Skeletal muscle satellite cell (primary cell): Measurements from ENCODE around the gene C1orf232.

Source experiments
- H3K27me3 ChIP-seq: 2 replicates; pipeline ENCODE4 v1.7.0; 2013; ENCODE audit warnings: low read length; ENCODE audit not compliant: control insufficient read depth, insufficient read depth
- H3K36me3 ChIP-seq: 2 replicates; pipeline ENCODE4 v1.7.0; 2013; ENCODE audit warnings: mild to moderate bottlenecking, control low read depth, low read length; ENCODE audit not compliant: insufficient read depth
- H3K4me1 ChIP-seq: 2 replicates; pipeline ENCODE4 v1.7.0; 2013; ENCODE audit warnings: low read length; ENCODE audit not compliant: control insufficient read depth, insufficient read depth
- H3K4me2 ChIP-seq: 2 replicates; pipeline ENCODE4 v1.7.0; 2013; ENCODE audit warnings: mild to moderate bottlenecking, low read length
- H3K4me3 ChIP-seq: 2 replicates; pipeline ENCODE4 v1.7.0; 2013; ENCODE audit warnings: low read length
- H3K9ac ChIP-seq: 2 replicates; pipeline ENCODE4 v1.7.0; 2013; ENCODE audit warnings: mild to moderate bottlenecking, low read depth, low read length, moderate library complexity
- H3K9me3 ChIP-seq: replicated peaks from 2 replicates; pipeline ENCODE4 v1.7.0; 2013; ENCODE audit warnings: mild to moderate bottlenecking, control low read depth, low read length

Gene C1orf232

DNA sequence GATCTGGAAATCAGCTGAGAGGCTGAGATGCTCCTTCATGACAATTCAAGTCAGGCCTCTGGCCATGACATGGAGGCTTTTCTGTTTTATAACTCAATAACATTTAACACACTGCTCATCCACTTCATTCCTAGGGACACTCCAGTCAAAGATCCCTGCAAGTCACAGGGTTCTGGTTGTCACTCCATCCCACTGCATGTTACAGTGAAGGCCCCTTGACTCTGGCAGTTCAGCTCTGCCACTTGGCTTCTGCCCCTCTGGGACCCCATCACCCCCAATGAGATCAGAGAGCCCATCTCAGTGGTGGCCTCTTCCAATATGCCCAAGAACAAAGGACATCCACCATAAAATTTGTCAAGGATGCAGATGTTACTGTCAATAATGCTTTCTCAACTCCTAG, 19.9 kb downstream of the C1orf232 start:
- no peaks in the 10 kb centered on the region for H3K9me3 ChIP-seq
- no peak overlapping the region for H3K4me3 ChIP-seq
- H3K4me2 ChIP-seq = no peak overlapping the region
- H3K4me1 ChIP-seq = no peaks in the 10 kb centered on the region
- H3K9ac ChIP-seq = no peak overlapping the region
- peaks cover 39% of the 10 kb centered on the region for H3K27me3 ChIP-seq
- H3K36me3 ChIP-seq = no peaks in the 10 kb centered on the region

DNA sequence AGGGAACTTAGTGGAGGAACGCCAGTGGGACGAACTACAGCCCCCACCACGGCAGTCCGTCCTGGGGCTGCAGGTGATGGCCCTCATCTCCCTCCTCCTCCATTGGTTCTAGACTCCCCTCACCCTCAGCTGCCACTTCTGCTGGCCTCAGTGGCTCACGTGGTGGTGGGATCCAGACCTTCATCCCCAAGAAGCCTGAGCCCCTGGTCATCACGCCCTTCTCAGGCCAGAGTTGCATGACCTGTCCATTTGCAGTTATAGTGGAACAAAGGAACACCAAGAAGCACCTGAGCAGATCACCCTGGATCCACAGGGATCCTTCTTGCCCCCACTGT, 22.8 kb downstream of the C1orf232 start:
- Histone ChIP-seq H3K4me1 (no peaks in the 10 kb centered on the region), H3K36me3 (no peaks in the 10 kb centered on the region), H3K4me2 (no peak overlapping the region), H3K27me3 (peaks cover 30% of the 10 kb centered on the region), H3K4me3 (no peak overlapping the region), H3K9ac (no peak overlapping the region), H3K9me3 (no peaks in the 10 kb centered on the region)

DNA sequence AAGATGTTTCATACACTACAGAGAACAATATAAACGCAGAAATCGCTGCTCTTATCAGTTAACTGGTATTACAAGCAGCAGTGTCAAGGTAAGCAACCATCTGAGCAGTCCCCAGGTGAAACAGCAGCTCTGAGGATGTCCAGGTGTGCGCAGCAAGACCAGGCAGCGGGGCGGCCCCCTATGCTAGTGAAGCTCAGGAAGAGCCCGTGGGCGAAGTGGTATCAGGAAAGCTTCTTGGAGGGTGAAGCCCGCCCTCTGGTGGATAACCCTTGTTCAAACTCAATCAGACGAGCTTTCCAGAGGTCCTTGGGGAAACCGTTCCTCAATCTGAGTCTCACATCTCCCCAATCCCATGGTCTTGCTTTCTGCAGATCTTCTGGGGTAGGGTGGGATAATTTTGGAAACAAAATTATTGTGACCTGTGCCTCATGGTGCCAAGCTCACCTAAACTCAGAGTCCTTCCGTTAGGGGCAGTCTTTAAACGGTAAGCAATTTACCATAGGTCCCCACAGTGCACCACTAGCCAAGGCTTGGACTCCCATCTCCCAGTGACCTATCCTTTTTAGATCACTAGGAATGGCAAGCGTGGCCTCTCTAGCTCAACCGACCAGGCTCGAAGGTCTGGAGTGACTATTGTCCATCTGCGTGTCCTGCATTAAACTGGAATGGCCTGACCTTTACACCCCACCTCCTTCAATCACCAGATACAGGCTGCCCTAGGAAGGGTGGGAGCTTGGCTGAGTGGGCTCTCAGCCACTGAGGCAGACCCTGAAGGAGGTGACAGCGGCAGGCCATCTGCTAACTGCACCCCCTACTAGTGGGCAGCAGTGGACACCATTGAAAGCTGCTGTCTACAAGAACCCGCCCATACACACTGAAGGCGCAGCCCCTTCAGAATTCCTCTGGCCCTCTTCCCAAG, 23.5 kb downstream of the C1orf232 start:
- H3K9ac ChIP-seq = no peak overlapping the region
- no peak overlapping the region for H3K4me3 ChIP-seq
- H3K9me3 ChIP-seq = no peaks in the 10 kb centered on the region
- H3K4me1 ChIP-seq = no peaks in the 10 kb centered on the region
- H3K27me3 ChIP-seq = peaks cover 26% of the 10 kb centered on the region
- H3K36me3 ChIP-seq = no peaks in the 10 kb centered on the region
- H3K4me2 ChIP-seq = no peak overlapping the region

DNA sequence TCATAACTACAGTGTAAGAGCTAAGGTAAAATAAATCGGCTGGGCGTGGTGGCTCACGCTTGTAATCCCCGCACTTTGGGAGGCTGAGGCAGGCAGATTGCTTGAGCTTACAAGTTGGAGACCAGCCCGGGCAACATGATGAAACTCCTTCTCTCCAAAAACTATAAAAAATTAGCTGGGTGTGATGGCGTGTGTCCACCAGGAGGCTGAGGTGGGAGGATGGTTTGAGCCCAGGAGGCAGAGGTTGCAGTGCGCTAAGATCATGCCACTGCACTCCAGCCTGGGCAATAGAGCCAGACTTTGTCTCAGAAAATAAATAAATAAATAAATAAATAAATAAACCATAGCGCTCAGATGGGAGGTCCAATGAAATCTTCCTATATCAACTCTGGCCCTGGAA, 26.6 kb downstream of the C1orf232 start:
- Histone ChIP-seq H3K4me1 (no peaks in the 10 kb centered on the region), H3K9me3 (no peaks in the 10 kb centered on the region), H3K4me3 (no peak overlapping the region), H3K9ac (no peak overlapping the region), H3K4me2 (no peak overlapping the region), H3K27me3 (peaks cover 11% of the 10 kb centered on the region), H3K36me3 (no peaks in the 10 kb centered on the region)

DNA sequence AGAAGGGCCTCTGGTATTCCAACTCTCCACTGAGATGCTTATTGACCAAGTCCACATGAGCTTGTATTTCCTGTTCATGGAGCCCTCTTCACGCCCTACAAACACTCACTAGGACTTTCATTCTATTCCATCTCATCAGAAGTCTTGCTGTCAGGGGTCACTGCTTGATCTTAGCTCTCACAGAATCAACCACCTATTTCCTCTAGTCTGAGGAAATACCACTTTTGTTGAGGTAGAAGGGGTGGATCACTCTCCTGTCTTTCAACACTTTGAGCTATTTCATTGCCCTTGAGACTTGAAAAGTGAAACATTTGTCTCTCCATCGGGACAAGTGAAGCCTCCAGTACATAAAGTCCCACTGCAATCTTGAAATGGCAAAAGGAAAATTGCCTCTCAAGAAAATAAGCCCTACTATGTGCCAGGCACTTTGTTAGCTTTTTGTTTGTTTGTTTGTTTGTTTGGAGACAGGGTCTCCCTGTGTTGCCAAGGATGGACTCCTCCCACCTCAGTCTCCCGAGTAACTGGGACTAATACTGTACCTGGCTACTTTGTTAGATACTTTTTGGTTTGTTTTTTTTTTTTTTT, 29.7 kb downstream of the C1orf232 start:
- H3K4me2 ChIP-seq = no peak overlapping the region
- no peak overlapping the region for H3K4me3 ChIP-seq
- no peak overlapping the region for H3K9ac ChIP-seq
- no peaks in the 10 kb centered on the region for H3K36me3 ChIP-seq
- peaks cover 11% of the 10 kb centered on the region for H3K27me3 ChIP-seq
- no peaks in the 10 kb centered on the region for H3K9me3 ChIP-seq
- no peaks in the 10 kb centered on the region for H3K4me1 ChIP-seq

DNA sequence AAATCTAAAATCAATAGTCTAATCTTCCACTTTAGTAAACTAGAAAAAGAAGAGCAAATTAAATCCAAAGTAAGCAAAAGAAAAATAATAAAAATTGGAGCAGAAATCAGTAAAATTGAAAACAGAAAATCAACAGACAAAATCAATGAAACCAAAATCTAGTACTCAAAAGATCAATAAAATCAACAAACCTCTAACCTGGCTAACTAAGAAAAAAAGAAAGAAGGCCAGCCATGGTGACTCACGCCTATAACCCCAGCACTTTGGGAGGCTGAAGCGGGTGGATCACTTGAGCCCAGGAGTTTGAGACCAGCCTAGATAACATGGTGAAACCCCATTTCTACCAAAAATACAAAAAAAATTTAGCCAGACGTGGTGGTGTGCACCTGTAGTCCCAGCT, 34.3 kb downstream of the C1orf232 start:
- H3K27me3 ChIP-seq = peaks cover 17% of the 10 kb centered on the region
- no peaks in the 10 kb centered on the region for H3K4me1 ChIP-seq
- H3K4me3 ChIP-seq = no peak overlapping the region
- no peak overlapping the region for H3K9ac ChIP-seq
- H3K9me3 ChIP-seq = no peaks in the 10 kb centered on the region
- H3K36me3 ChIP-seq = no peaks in the 10 kb centered on the region
- no peak overlapping the region for H3K4me2 ChIP-seq

DNA sequence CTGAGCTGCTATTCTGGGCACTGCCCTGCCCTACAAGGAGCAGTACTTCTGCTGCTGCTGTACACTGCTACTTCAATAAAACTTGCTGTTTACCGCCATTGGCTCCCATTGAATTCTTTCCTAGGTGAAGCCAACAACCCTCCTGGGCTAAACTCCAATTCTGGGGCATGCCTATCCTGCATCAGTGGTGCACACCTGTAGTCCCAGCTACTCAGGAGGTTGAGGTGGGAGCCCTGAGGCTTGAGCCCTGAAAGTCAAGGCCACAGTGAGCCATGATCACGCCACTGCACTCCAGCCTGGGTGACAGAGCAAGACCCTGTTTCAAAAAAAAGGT, 36.0 kb downstream of the C1orf232 start:
- Histone ChIP-seq H3K27me3 (peaks cover 22% of the 10 kb centered on the region), H3K4me2 (no peak overlapping the region), H3K9ac (no peak overlapping the region), H3K4me3 (no peak overlapping the region), H3K9me3 (no peaks in the 10 kb centered on the region), H3K4me1 (no peaks in the 10 kb centered on the region), H3K36me3 (no peaks in the 10 kb centered on the region)

DNA sequence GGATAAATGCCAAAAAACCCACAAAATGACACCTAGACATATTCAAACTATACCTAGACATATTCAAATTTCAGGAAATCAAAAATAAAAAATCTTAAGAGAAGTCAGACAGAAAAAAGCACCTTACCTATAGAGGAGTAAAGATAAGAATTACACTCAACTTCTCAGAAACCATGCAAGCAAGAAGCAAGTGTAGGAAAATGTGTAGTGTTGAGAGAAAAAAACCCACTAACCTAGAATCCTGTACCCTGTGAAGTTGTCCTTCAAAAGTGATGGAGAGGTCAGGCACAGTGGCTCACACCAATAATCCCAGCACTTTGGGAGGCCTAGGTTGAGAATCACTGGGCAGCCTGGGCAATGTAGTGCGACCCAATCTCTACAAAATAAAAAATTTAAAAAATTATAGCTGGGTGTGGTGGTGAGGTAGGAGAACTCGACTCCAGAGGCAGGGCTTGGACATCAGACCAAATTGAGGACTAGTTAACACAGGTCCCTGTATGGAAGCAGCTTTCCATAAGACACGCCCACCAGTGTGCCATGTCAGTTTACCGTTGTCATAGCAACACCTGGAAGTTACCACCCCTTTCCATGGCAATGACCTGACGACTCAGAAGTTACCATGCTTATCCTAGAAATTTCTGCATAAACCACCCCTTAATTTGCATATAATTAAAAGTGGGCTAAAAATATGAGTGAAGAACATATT, 36.5 kb downstream of the C1orf232 start:
- no peaks in the 10 kb centered on the region for H3K36me3 ChIP-seq
- no peak overlapping the region for H3K9ac ChIP-seq
- no peaks in the 10 kb centered on the region for H3K4me1 ChIP-seq
- no peak overlapping the region for H3K4me2 ChIP-seq
- no peaks in the 10 kb centered on the region for H3K9me3 ChIP-seq
- H3K4me3 ChIP-seq = no peak overlapping the region
- peaks cover 22% of the 10 kb centered on the region for H3K27me3 ChIP-seq

DNA sequence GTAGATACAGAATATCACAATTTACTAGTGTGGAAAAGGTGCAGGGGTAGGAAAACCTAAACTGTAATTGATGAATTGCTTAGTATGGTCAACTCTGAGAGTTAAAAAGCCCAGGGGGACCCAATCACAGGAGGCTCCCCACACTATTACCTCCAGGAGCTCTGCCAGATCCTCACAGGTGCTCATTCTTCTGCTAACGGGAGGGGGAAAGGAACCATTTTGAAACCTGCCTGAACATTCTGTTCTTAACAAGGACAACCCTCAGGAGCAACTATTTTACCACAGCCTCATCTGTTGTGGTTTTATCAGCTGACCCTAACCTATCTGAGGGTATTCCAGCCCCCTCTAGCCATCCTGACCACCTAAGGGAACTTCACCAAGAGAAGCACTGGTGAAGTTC, 38.1 kb downstream of the C1orf232 start:
- Histone ChIP-seq H3K27me3 (peaks cover 22% of the 10 kb centered on the region), H3K9ac (no peak overlapping the region), H3K4me3 (no peak overlapping the region), H3K4me1 (no peaks in the 10 kb centered on the region), H3K36me3 (no peaks in the 10 kb centered on the region), H3K9me3 (no peaks in the 10 kb centered on the region), H3K4me2 (no peak overlapping the region)

DNA sequence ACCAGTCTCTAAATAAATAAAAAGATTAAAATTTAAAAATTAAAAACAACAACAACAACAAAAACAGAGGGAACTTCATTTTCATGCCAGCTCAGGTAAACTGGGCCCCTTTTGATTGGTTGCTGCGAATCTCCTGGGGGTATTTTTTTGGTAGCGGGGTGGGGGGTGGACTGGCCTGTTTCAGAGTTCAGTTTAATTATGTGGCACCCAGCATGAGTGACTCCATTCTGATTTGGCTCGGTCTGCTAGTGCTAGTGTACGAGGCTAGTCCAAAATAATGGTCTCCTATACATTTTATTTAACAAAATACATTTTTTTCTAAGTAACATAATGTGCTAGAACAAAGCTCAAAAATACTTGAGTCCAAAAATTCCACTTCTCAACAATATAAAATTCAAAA, 39.0 kb downstream of the C1orf232 start:
- Histone ChIP-seq H3K9me3 (no peaks in the 10 kb centered on the region), H3K9ac (no peak overlapping the region), H3K4me3 (no peak overlapping the region), H3K4me1 (no peaks in the 10 kb centered on the region), H3K27me3 (peaks cover 19% of the 10 kb centered on the region), H3K36me3 (no peaks in the 10 kb centered on the region), H3K4me2 (no peak overlapping the region)

DNA sequence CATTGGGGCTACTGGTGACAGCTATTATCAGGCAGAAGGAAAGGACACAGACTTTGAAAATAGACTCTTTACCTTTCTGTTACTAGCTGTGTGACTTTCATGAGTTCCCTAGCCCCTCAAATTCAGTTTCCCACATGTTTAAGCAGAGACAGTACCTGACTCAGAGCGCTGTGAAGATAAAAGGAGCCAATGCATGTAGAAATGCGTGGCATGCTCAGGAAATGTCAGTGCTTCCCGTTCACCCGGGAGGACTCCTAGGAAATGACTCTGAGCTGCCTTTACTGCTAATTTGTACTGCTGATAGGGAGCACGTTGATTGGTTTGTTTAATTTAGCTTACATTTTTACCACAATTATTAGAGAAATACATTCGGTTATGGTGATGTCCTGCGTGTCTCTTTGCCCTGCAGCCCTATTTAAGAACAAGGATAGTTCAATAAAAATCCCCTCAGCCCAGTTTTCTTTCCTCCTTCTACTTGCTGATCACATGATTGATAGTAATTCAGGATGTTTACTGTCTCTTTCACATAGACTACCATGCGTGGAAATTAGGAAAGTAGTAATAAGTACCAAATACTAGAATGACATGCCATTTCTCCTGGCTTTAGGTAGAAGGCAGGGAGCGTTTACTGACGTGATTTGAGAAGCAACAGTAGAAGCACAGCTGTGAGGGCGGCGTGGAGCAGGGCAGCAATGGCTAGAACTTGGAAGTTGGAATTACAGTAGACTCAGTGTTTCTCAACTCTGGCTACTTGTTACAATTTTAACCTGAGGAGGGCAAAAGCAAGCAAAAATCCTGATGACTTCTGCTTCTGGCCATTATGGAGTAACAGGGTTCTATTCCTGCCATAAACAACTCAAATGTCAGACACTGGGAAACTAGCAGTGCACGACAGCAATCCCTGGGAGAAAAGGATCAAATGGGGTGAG, 41.3 kb downstream of the C1orf232 start:
- H3K9ac ChIP-seq = no peak overlapping the region
- H3K4me1 ChIP-seq = peaks cover 11% of the 10 kb centered on the region
- no peak overlapping the region for H3K4me2 ChIP-seq
- H3K27me3 ChIP-seq = peaks cover 19% of the 10 kb centered on the region
- H3K36me3 ChIP-seq = no peaks in the 10 kb centered on the region
- no peak overlapping the region for H3K4me3 ChIP-seq
- no peaks in the 10 kb centered on the region for H3K9me3 ChIP-seq
